HCT116 (cell line): ENCODE measurements around the gene NMB.

Experiments
- CTCF ChIP-seq, 3 experiments: fragments of 200-600 bp in 1 of 3; sonication (generic) in 1 of 3; IDR thresholded peaks in 2 of 3; conservative IDR thresholded peaks in 1 of 3; 2 replicates each; pipeline ENCODE4 v1.5.1; 2012 to 2017; ENCODE audit warnings: low read depth in 2 of 3, low read length in 2 of 3, antibody characterized with exemption in 1 of 3, borderline replicate concordance in 1 of 3, control low read depth in 1 of 3, mild to moderate bottlenecking in 1 of 3, mixed read lengths in 1 of 3, mixed run types in 1 of 3, moderate library complexity in 1 of 3; ENCODE audit not compliant: insufficient read depth in 1 of 3
- REST ChIP-seq: IDR thresholded peaks from 2 replicates; pipeline ENCODE4 v1.6.1; 2012; ENCODE audit warnings: low read depth
- ZFX ChIP-seq: fragments of 450-650 bp; IDR thresholded peaks from 2 replicates; pipeline ENCODE4 v1.6.1; 2017

GRCh38 chr15:84653584-84653909 lies 4.5 kb downstream of the NMB start:
- TF ChIP-seq REST (no peak), CTCF (IDR thresholded peaks at IDR 0.05 in 2 of 3, conservative IDR thresholded peaks at IDR 0.05 in 1 of 3; ENCODE audit: borderline replicate concordance in 1 of 3, insufficient read depth in 1 of 3, low read depth in 2 of 3, low read length in 2 of 3) (no peak), ZFX (no peak)
